ENCODE measurements around the gene CTLA4. TPM values are rescaled to one million over a fixed set of nuclear protein-coding genes. Genes with fewer than 3 reads are reported as not detected.

CTLA4 gene
- total RNA-seq, 1 experiment from 2014 or later = not detected

- no peaks in the 10 kb centered on the region for H3K9me3 Mint-ChIP-seq (ENCODE audit: unreplicated experiment)
- POLR2A ChIA-PET = no interaction called here
- TF ChIP-seq CTCF (IDR thresholded peaks at IDR 0.05; ENCODE audit: unreplicated experiment) = no peak
- H3K4me3 Mint-ChIP-seq (ENCODE audit: unreplicated experiment) = no peak overlapping the region
- H3K27ac Mint-ChIP-seq (ENCODE audit: low read depth, unreplicated experiment) = no peak overlapping the region
- BruUV-seq (replicated peaks) = no TSS peak
- H3K4me1 Mint-ChIP-seq (ENCODE audit: insufficient read depth, unreplicated experiment) = no peaks in the 10 kb centered on the region
- CTCF ChIA-PET = no interaction called here
- DNase-seq (ENCODE audit: unreplicated experiment) = no peak
- H3K27me3 Mint-ChIP-seq (ENCODE audit: insufficient read depth, unreplicated experiment) = peaks cover 9% of the 10 kb centered on the region
- intact Hi-C loops (cut with micrococcal nuclease) = no loop called here
- no peaks in the 10 kb centered on the region for H3K36me3 Mint-ChIP-seq (ENCODE audit: insufficient read depth, unreplicated experiment)
Measured at GRCh38 chr2:203882551-203882950, 15.0 kb downstream of the CTLA4 start.

- Mint-ChIP-seq H3K27ac (ENCODE audit: low read depth, unreplicated experiment) (no peak overlapping the region), H3K4me1 (ENCODE audit: insufficient read depth, unreplicated experiment) (peaks cover 4% of the 10 kb centered on the region), H3K27me3 (ENCODE audit: insufficient read depth, unreplicated experiment) (no peaks in the 10 kb centered on the region), H3K4me3 (ENCODE audit: unreplicated experiment) (no peak overlapping the region), H3K9me3 (ENCODE audit: unreplicated experiment) (no peaks in the 10 kb centered on the region), H3K36me3 (ENCODE audit: insufficient read depth, unreplicated experiment) (no peaks in the 10 kb centered on the region)
- no TSS peak for BruUV-seq (replicated peaks)
- POLR2A ChIA-PET = no interaction called here
- no peak for DNase-seq (ENCODE audit: unreplicated experiment)
- TF ChIP-seq CTCF (IDR thresholded peaks at IDR 0.05; ENCODE audit: unreplicated experiment) = no peak
- CTCF ChIA-PET = interaction anchor here (0.6 to 1.0 kb wide), 2 partner anchors 70 to 619 kb away, joined by 3 read pairs; no protein-coding TSS in a partner anchor
- intact Hi-C loops (cut with micrococcal nuclease) = no loop called here
Measured at GRCh38 chr2:203886661-203887151, 19.1 kb downstream of the CTLA4 start.

GRCh38 chr2:203887677-203888076, 20.1 kb downstream of the CTLA4 start:
- Mint-ChIP-seq H3K27ac (ENCODE audit: low read depth, unreplicated experiment) (no peak overlapping the region), H3K4me1 (ENCODE audit: insufficient read depth, unreplicated experiment) (peaks cover 5% of the 10 kb centered on the region), H3K4me3 (ENCODE audit: unreplicated experiment) (no peak overlapping the region), H3K27me3 (ENCODE audit: insufficient read depth, unreplicated experiment) (no peaks in the 10 kb centered on the region), H3K9me3 (ENCODE audit: unreplicated experiment) (no peaks in the 10 kb centered on the region), H3K36me3 (ENCODE audit: insufficient read depth, unreplicated experiment) (no peaks in the 10 kb centered on the region)
- TF ChIP-seq CTCF (IDR thresholded peaks at IDR 0.05; ENCODE audit: unreplicated experiment) = no peak
- BruUV-seq (replicated peaks) = no TSS peak
- DNase-seq (ENCODE audit: unreplicated experiment) = no peak
- intact Hi-C loops (cut with micrococcal nuclease) = no loop called here
- ChIA-PET POLR2A (no interaction called here), CTCF (no interaction called here)

- H3K4me3 Mint-ChIP-seq (ENCODE audit: unreplicated experiment) = no peak overlapping the region
- POLR2A ChIA-PET = interaction anchor here (0.8 kb wide), 1 partner anchor 130 kb away, joined by 3 read pairs; no protein-coding TSS in a partner anchor
- BruUV-seq (replicated peaks) = no TSS peak
- H3K9me3 Mint-ChIP-seq (ENCODE audit: unreplicated experiment) = no peaks in the 10 kb centered on the region
- no peak overlapping the region for H3K27ac Mint-ChIP-seq (ENCODE audit: low read depth, unreplicated experiment)
- intact Hi-C loops (cut with micrococcal nuclease) = no loop called here
- CTCF ChIA-PET = interaction anchor here (0.8 to 1.5 kb wide), 2 partner anchors 14 to 21 kb away, joined by 3 read pairs; no protein-coding TSS in a partner anchor
- no peak for TF ChIP-seq CTCF (IDR thresholded peaks at IDR 0.05; ENCODE audit: unreplicated experiment)
- H3K36me3 Mint-ChIP-seq (ENCODE audit: insufficient read depth, unreplicated experiment) = no peaks in the 10 kb centered on the region
- H3K27me3 Mint-ChIP-seq (ENCODE audit: insufficient read depth, unreplicated experiment) = no peaks in the 10 kb centered on the region
- DNase-seq (ENCODE audit: unreplicated experiment) = no peak
- peaks cover 5% of the 10 kb centered on the region for H3K4me1 Mint-ChIP-seq (ENCODE audit: insufficient read depth, unreplicated experiment)
Measured at GRCh38 chr2:203889542-203889941, 22.0 kb downstream of the CTLA4 start.

All from MCF 10A (cell line).